Endothelial cell (in vitro differentiated cells): Measurements from ENCODE around the gene PRKCZ. TPM values are rescaled to one million over a fixed set of nuclear protein-coding genes. Genes with fewer than 3 reads are reported as not detected.

Source experiments
- DNase-seq: peaks from one replicate; pipeline ENCODE4 v3.0.0; 2021; ENCODE audit warnings: low spot score
- H3K27ac Mint-ChIP-seq: one replicate; pipeline ENCODE4 v1.8.0; 2021; ENCODE audit warnings: mixed read lengths, inconsistent platforms; ENCODE audit not compliant: unreplicated experiment
- H3K27me3 Mint-ChIP-seq: one replicate; pipeline ENCODE4 v1.8.0; 2021; ENCODE audit warnings: mild to moderate bottlenecking, moderate library complexity, mixed read lengths, inconsistent platforms; ENCODE audit not compliant: unreplicated experiment
- H3K36me3 Mint-ChIP-seq: one replicate; pipeline ENCODE4 v1.8.0; 2021; ENCODE audit warnings: mild to moderate bottlenecking, low read depth, mixed read lengths, inconsistent platforms; ENCODE audit not compliant: unreplicated experiment
- H3K4me1 Mint-ChIP-seq: one replicate; pipeline ENCODE4 v1.8.0; 2021; ENCODE audit warnings: mild to moderate bottlenecking, mixed read lengths, inconsistent platforms; ENCODE audit not compliant: unreplicated experiment
- H3K4me3 Mint-ChIP-seq: one replicate; pipeline ENCODE4 v1.8.0; 2021; ENCODE audit warnings: mild to moderate bottlenecking, mixed read lengths, inconsistent platforms; ENCODE audit not compliant: unreplicated experiment
- H3K9me3 Mint-ChIP-seq: one replicate; pipeline ENCODE4 v1.8.0; 2021; ENCODE audit warnings: mixed read lengths, inconsistent platforms; ENCODE audit not compliant: unreplicated experiment
- CTCF ChIP-seq: fragments of 200-600 bp; sonication (generic); IDR thresholded peaks from one replicate; pipeline ENCODE4 v1.5.0; 2021; ENCODE audit warnings: antibody characterized with exemption; ENCODE audit not compliant: unreplicated experiment
- total RNA-seq: library from RNA; stranded (reverse); fragmentation: NEBNext Ultra II Directional; extraction: Animal tissue kit (Norgen Biotek cat#: 25700); gene quantifications from one replicate; pipeline ENCODE4 v1.2.1, GENCODE V29; 2021; ENCODE audit not compliant: unreplicated experiment

The PRKCZ gene
- total RNA-seq, 1 donor from 2014 or later = 23.1 TPM

- H3K4me1 Mint-ChIP-seq = peaks cover 30% of the 10 kb centered on the region
- no peak overlapping the region for H3K4me3 Mint-ChIP-seq
- peaks cover 3% of the 10 kb centered on the region for H3K36me3 Mint-ChIP-seq
- peaks cover 13% of the 10 kb centered on the region for H3K27me3 Mint-ChIP-seq
- no peaks in the 10 kb centered on the region for H3K9me3 Mint-ChIP-seq
- DNase-seq = no peak
- no peak overlapping the region for H3K27ac Mint-ChIP-seq
- TF ChIP-seq CTCF = no peak
Measured at GRCh38 chr1:2016123-2016522, 34.1 kb upstream of the PRKCZ start.

GRCh38 chr1:2018217-2019171 is 31.7 kb upstream of the PRKCZ start:
- peaks cover 3% of the 10 kb centered on the region for H3K36me3 Mint-ChIP-seq
- H3K27ac Mint-ChIP-seq = no peak overlapping the region
- H3K4me3 Mint-ChIP-seq = peak overlapping the region; percentile 83
- no peaks in the 10 kb centered on the region for H3K9me3 Mint-ChIP-seq
- H3K4me1 Mint-ChIP-seq = peaks cover 30% of the 10 kb centered on the region
- TF ChIP-seq CTCF = no peak
- DNase-seq = no peak
- peaks cover 12% of the 10 kb centered on the region for H3K27me3 Mint-ChIP-seq

GRCh38 chr1:2019172-2019543 is 31.1 kb upstream of the PRKCZ start, which contains the start of gene GABRD:
Gene GABRD (plus strand): TSS chr1:2019345. CDS start chr1:2019424, 79 bp downstream.
- DNase-seq = peak; percentile 52
- Mint-ChIP-seq H3K4me1 (peaks cover 30% of the 10 kb centered on the region), H3K4me3 (peak within 1 kb of the TSS; percentile 83), H3K27ac (no peak within 1 kb of the TSS), H3K9me3 (no peaks in the 10 kb centered on the region), H3K36me3 (peaks cover 3% of the 10 kb centered on the region), H3K27me3 (peaks cover 14% of the 10 kb centered on the region)
- TF ChIP-seq CTCF = no peak

GRCh38 chr1:2019571-2020309 is 30.5 kb upstream of the PRKCZ start:
- peaks cover 14% of the 10 kb centered on the region for H3K27me3 Mint-ChIP-seq
- no peak overlapping the region for H3K4me3 Mint-ChIP-seq
- no peaks in the 10 kb centered on the region for H3K9me3 Mint-ChIP-seq
- H3K4me1 Mint-ChIP-seq = peaks cover 25% of the 10 kb centered on the region
- DNase-seq = peak; percentile 73
- no peak overlapping the region for H3K27ac Mint-ChIP-seq
- TF ChIP-seq CTCF = no peak
- H3K36me3 Mint-ChIP-seq = peaks cover 3% of the 10 kb centered on the region
